A549 (cell line): Measurements from ENCODE around the gene DOK7. TPM values are rescaled to one million over a fixed set of nuclear protein-coding genes. Genes with fewer than 3 reads are reported as not detected.

Source experiments
- ATAC-seq, 2 experiments: fragments of 200-7000 bp in 1 of 2; fragments of >200 bp in 1 of 2; cut with Nextera tagmentation in 1 of 2; cut with Tn5 transposase in 1 of 2; 3 replicates each; pipeline versions ENCODE4 v1.8.0 to v1.9.1; 2018 to 2020; ENCODE audit warnings: mild to moderate bottlenecking in 1 of 2, moderate library complexity in 1 of 2
- CTCF ChIA-PET: fragments of 300-600 bp; sonication (Branson Sonifier 250); formaldehyde crosslinking; extraction: SDS; loops from one replicate; lab custom pipeline; 2021; ENCODE audit warnings: antibody characterized with exemption, inconsistent platforms; lab: Yijun Ruan, JAX
- POLR2A ChIA-PET: fragments of 350-600 bp; formaldehyde crosslinking; extraction: SDS; loops from one replicate; lab custom pipeline; 2021; ENCODE audit warnings: antibody characterized with exemption, inconsistent platforms; lab: Yijun Ruan, JAX
- DNase-seq, 2 experiments: peaks; one replicate each; pipeline versions ENCODE4 v3.0.0 to v3.0.0-alpha.2; 2011 to 2016; ENCODE audit warnings: low read depth in 1 of 2, low spot score in 1 of 2
- FAIRE-seq: peaks from 2 replicates; lab custom pipeline; 2011; peaks lifted over from hg19 to GRCh38; lab: Jason Lieb, UNC
- H3K27ac ChIP-seq, 2 experiments: fragments of >200 bp; sonication (Bioruptor Twin); formaldehyde crosslinking; 3 replicates each; pipeline ENCODE4 v1.5.1; 2016 to 2017
- H3K4me1 ChIP-seq: fragments of >200 bp; sonication (Bioruptor Twin); formaldehyde crosslinking; 3 replicates; pipeline ENCODE4 v1.6.1; 2016
- H3K4me2 ChIP-seq: fragments of >200 bp; sonication (Bioruptor Twin); formaldehyde crosslinking; 3 replicates; pipeline ENCODE4 v1.6.1; 2016
- H3K4me3 ChIP-seq: fragments of >200 bp; sonication (Bioruptor Twin); formaldehyde crosslinking; 3 replicates; pipeline ENCODE4 v1.5.1; 2016
- H3K9me3 ChIP-seq: fragments of >200 bp; sonication (Bioruptor Twin); formaldehyde crosslinking; 3 replicates; pipeline ENCODE4 v1.6.1; 2016
- ATOH8 ChIP-seq: fragments of 250-450 bp; sonication (Bioruptor Pico); IDR thresholded peaks from 2 replicates; pipeline ENCODE4 v1.5.0; 2020; ENCODE audit warnings: low read depth, mild to moderate bottlenecking, moderate library complexity
- CBX2 ChIP-seq: fragments of 200-600 bp; sonication (generic); IDR thresholded peaks from 2 replicates; pipeline ENCODE4 v1.6.1; 2016; ENCODE audit warnings: low read depth, mild to moderate bottlenecking, borderline replicate concordance
- E2F6 ChIP-seq: IDR thresholded peaks from 2 replicates; pipeline ENCODE4 v1.6.1; 2012; ENCODE audit warnings: low read depth, borderline replicate concordance
- EHMT2 ChIP-seq: fragments of 200-600 bp; sonication (generic); IDR thresholded peaks from 2 replicates; pipeline ENCODE4 v1.6.1; 2016; ENCODE audit warnings: antibody characterized with exemption, low read depth, mild to moderate bottlenecking, moderate library complexity
- FOSB ChIP-seq: fragments of 250-450 bp; sonication (Bioruptor Pico); IDR thresholded peaks from 2 replicates; pipeline ENCODE4 v1.5.0; 2020; ENCODE audit warnings: mild to moderate bottlenecking, moderate library complexity
- FOSL2 ChIP-seq, 2 experiments: fragments of 450-650 bp in 1 of 2; fragments of >200 bp in 1 of 2; sonication (Bioruptor Twin) in 1 of 2; formaldehyde crosslinking; IDR thresholded peaks; 2 replicates each; pipeline versions ENCODE4 v1.5.0 to v1.6.1; 2016 to 2020; ENCODE audit warnings: mild to moderate bottlenecking in 1 of 2, moderate library complexity in 1 of 2
- HES2 ChIP-seq: fragments of >200 bp; sonication (Bioruptor Twin); formaldehyde crosslinking; IDR thresholded peaks from 2 replicates; pipeline ENCODE4 v1.6.1; 2016
- HMGXB4 ChIP-seq: fragments of 250-450 bp; sonication (Bioruptor Pico); IDR thresholded peaks from 2 replicates; pipeline ENCODE4 v1.5.0; 2021; ENCODE audit warnings: mild to moderate bottlenecking, moderate library complexity, borderline replicate concordance
- HOXB5 ChIP-seq: fragments of 250-450 bp; sonication (Bioruptor Pico); IDR thresholded peaks from 2 replicates; pipeline ENCODE4 v1.5.0; 2020; ENCODE audit warnings: mild to moderate bottlenecking, moderate library complexity
- JUN ChIP-seq, 2 experiments: fragments of >200 bp; sonication (Bioruptor Twin); formaldehyde crosslinking; IDR thresholded peaks; 2 replicates in 1 of 2; 3 replicates in 1 of 2; pipeline ENCODE4 v1.6.1; 2016 to 2017
- JUNB ChIP-seq: fragments of >200 bp; sonication (Bioruptor Twin); formaldehyde crosslinking; IDR thresholded peaks from 2 replicates; pipeline ENCODE4 v1.6.1; 2016
- KDM1A ChIP-seq: fragments of 200-600 bp; sonication (generic); IDR thresholded peaks from 2 replicates; pipeline ENCODE4 v1.6.1; 2016; ENCODE audit warnings: low read depth, mild to moderate bottlenecking
- MAX ChIP-seq: IDR thresholded peaks from 2 replicates; pipeline ENCODE4 v1.6.1; 2012
- MAZ ChIP-seq: fragments of 150-350 bp; IDR thresholded peaks from 2 replicates; pipeline ENCODE4 v1.6.1; 2014; ENCODE audit warnings: antibody characterized with exemption, low read depth, low read length, borderline replicate concordance
- MYC ChIP-seq: IDR thresholded peaks from 2 replicates; pipeline ENCODE4 v1.6.1; 2012; ENCODE audit warnings: mild to moderate bottlenecking, inconsistent platforms, low read length, improper control_type of control experiment, borderline replicate concordance
- POLR2AphosphoS2 ChIP-seq: conservative IDR thresholded peaks from 2 replicates; pipeline ENCODE4 v1.6.1; 2012; ENCODE audit warnings: low read length, improper control_type of control experiment, inconsistent platforms
- RAD21 ChIP-seq, 2 experiments: fragments of >200 bp in 1 of 2; sonication (Bioruptor Twin) in 1 of 2; formaldehyde crosslinking in 1 of 2; IDR thresholded peaks in 1 of 2; conservative IDR thresholded peaks in 1 of 2; 2 replicates in 1 of 2; 3 replicates in 1 of 2; pipeline ENCODE4 v1.6.1; 2012 to 2018; ENCODE audit warnings: inconsistent platforms in 1 of 2
- REST ChIP-seq: fragments of 200-600 bp; sonication (generic); IDR thresholded peaks from 2 replicates; pipeline ENCODE4 v1.6.1; 2016; ENCODE audit warnings: antibody characterized with exemption, mild to moderate bottlenecking, moderate library complexity
- RNF2 ChIP-seq: fragments of 200-600 bp; sonication (generic); IDR thresholded peaks from 2 replicates; pipeline ENCODE4 v1.6.1; 2016; ENCODE audit warnings: low read depth, mild to moderate bottlenecking, antibody characterized with exemption, moderate library complexity, borderline replicate concordance
- USF2 ChIP-seq: fragments of 450-650 bp; IDR thresholded peaks from 2 replicates; pipeline ENCODE4 v1.6.1; 2014; ENCODE audit warnings: antibody characterized with exemption
- ZFP36 ChIP-seq: fragments of 450-650 bp; IDR thresholded peaks from 2 replicates; pipeline ENCODE4 v1.6.1; 2014; ENCODE audit warnings: borderline replicate concordance; ENCODE audit not compliant: partially characterized antibody
- WGBS: methylation state at CpG from one replicate; pipeline ENCODE4 v1.1.6; 2017; ENCODE audit errors: missing lambda C conversion rate; 5-methylcytosine and 5-hydroxymethylcytosine counted together
- polyA plus RNA-seq, 4 experiments: library from polyadenylated mRNA; depleted of rRNA in 3 of 4; stranded (reverse); fragments of >200 nt; fragmentation: RNase III in 1 of 4; extraction: RNeasy Plus Mini Kit Qiagen cat#74134 plus additional on column Dnase treatment in 1 of 4; gene quantifications; 2 replicates in 3 of 4; 3 replicates in 1 of 4; pipeline ENCODE4 v1.2.3, GENCODE V29; 2011 to 2017

DOK7 gene
- polyA plus RNA-seq, 2 of the 4 experiments (the other 2 are of a cell fraction): 0.17 to 0.21 TPM

- WGBS: 79% methylated on average over 11 of the region's 15 CpGs
- ATAC-seq: no peak
- POLR2A ChIA-PET: no interaction called here
Measured at GRCh38 chr4:3467601-3468031, 4.5 kb downstream of the DOK7 start.

GRCh38 chr4:3468154-3468553 lies 5.0 kb downstream of the DOK7 start:
- WGBS: 61% methylated on average over 9 of the region's 10 CpGs
- no peak for TF ChIP-seq RAD21 (conservative IDR thresholded peaks at IDR 0.05 in 1 of 2, IDR thresholded peaks at IDR 0.05 in 1 of 2)
- no peak for TF ChIP-seq MYC
- TF ChIP-seq ZFP36: no peak
- no peak for TF ChIP-seq JUN (IDR thresholded peaks at IDR 0.05)
- TF ChIP-seq HMGXB4 (CRISPR knock-in tag): no peak
- TF ChIP-seq CBX2: no peak
- TF ChIP-seq RNF2: no peak
- no peak for TF ChIP-seq USF2
- TF ChIP-seq HOXB5 (CRISPR knock-in tag): no peak
- TF ChIP-seq ATOH8 (CRISPR knock-in tag): no peak

More at GRCh38 chr4:3467601-3468031, 4.5 kb downstream of the DOK7 start:
- no peaks in the 10 kb centered on the region for H3K9me3 ChIP-seq
- H3K4me3 ChIP-seq: no peak overlapping the region
- no peak overlapping the region for H3K4me2 ChIP-seq
- no peak overlapping the region for H3K27ac ChIP-seq
- no peak for FAIRE-seq
- no peaks in the 10 kb centered on the region for H3K4me1 ChIP-seq
- TF ChIP-seq KDM1A (no peak), HES2 (no peak), ATOH8 (CRISPR knock-in tag) (no peak), RAD21 (conservative IDR thresholded peaks at IDR 0.05 in 1 of 2, IDR thresholded peaks at IDR 0.05 in 1 of 2) (no peak), E2F6 (no peak), FOSB (no peak), JUNB (no peak), MAX (no peak), FOSL2 (IDR thresholded peaks at IDR 0.05) (no peak), FOSL2 (CRISPR knock-in tag; IDR thresholded peaks at IDR 0.05) (no peak), MAZ (no peak), POLR2AphosphoS2 (no peak), EHMT2 (no peak), REST (no peak), ZFP36 (no peak), RNF2 (no peak)
- no peak for DNase-seq
- CTCF ChIA-PET: interaction anchor here (1.2 kb wide), 1 partner anchor 13 kb away, joined by 3 read pairs; no protein-coding TSS in a partner anchor

More at GRCh38 chr4:3468154-3468553, 5.0 kb downstream of the DOK7 start:
- CTCF ChIA-PET: interaction anchor here (1.2 kb wide), 1 partner anchor 13 kb away, joined by 3 read pairs; no protein-coding TSS in a partner anchor
- DNase-seq: no peak
- no peaks in the 10 kb centered on the region for H3K9me3 ChIP-seq
- H3K4me2 ChIP-seq: no peak overlapping the region
- H3K4me1 ChIP-seq: no peaks in the 10 kb centered on the region
- no peak for ATAC-seq
- no peak for FAIRE-seq
- no peak overlapping the region for H3K27ac ChIP-seq
- POLR2A ChIA-PET: no interaction called here
- no peak overlapping the region for H3K4me3 ChIP-seq
